ENCODE measurements around the gene TSPAN9.

DNA sequence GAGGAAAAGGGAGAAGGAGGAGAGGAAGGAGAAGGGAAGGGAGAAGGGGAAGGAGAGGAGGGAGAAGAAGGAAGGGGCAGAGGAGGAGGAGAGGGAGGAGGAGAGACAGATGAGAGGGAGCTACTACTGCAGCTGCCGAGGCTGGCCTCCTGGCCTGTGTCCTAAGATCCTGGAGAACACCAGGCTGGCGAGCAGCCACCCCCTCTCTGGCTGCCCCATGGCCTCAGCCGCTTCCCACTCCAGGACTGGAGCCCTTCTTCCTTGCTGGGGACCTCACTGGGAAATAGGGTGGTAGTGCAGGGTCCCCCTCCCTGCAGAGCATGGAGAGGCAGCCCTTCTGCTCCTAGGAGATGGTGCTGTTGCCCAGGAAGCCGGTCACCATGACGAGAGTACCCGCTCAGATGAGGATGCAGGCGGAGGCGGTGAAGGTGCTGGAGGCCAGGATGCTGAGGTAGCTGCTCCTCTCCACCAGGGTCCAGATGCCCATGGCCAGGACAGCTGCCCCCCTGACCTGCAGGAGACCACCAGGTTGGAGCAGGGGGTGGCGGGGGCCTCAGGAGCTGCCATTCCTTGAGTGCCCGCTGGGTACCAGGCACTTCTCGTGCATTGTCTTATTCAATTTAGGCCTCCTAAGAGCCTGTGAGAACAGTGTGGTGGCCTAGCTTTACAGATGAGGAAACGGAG is 246.0 kb downstream of the TSPAN9 start:
- TF ChIP-seq, protein P1, sequence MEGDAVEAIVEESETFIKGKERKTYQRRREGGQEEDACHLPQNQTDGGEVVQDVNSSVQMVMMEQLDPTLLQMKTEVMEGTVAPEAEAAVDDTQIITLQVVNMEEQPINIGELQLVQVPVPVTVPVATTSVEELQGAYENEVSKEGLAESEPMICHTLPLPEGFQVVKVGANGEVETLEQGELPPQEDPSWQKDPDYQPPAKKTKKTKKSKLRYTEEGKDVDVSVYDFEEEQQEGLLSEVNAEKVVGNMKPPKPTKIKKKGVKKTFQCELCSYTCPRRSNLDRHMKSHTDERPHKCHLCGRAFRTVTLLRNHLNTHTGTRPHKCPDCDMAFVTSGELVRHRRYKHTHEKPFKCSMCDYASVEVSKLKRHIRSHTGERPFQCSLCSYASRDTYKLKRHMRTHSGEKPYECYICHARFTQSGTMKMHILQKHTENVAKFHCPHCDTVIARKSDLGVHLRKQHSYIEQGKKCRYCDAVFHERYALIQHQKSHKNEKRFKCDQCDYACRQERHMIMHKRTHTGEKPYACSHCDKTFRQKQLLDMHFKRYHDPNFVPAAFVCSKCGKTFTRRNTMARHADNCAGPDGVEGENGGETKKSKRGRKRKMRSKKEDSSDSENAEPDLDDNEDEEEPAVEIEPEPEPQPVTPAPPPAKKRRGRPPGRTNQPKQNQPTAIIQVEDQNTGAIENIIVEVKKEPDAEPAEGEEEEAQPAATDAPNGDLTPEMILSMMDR (IDR thresholded peaks at IDR 0.05) = no peak
- TF ChIP-seq POLR2A (IDR thresholded peaks at IDR 0.05) = no peak

All from testis (tissue), 2 donors.